AG09319 (cell line): Measurements from ENCODE around the gene CTIF.

ENCODE experiments used
- DNase-seq: peaks from one replicate; pipeline ENCODE4 v3.0.0-alpha.2; 2010; ENCODE audit warnings: low read depth; ENCODE audit errors: extremely low read depth
- CTCF ChIP-seq: IDR thresholded peaks from 2 replicates; pipeline ENCODE4 v1.5.1; 2011; ENCODE audit warnings: low read depth, mild to moderate bottlenecking, inconsistent platforms, low read length, moderate library complexity

The CTIF gene

GRCh38 chr18:48843596-48843995, 304.8 kb downstream of the CTIF start:
- no peak for TF ChIP-seq CTCF

GRCh38 chr18:48844271-48844670, 305.4 kb downstream of the CTIF start:
- no peak for TF ChIP-seq CTCF
- DNase-seq = no peak

More at GRCh38 chr18:48843596-48843995, 304.8 kb downstream of the CTIF start:
- no peak for DNase-seq

- TF ChIP-seq CTCF = no peak
- no peak for DNase-seq
Observed at GRCh38 chr18:48845174-48845573, 306.3 kb downstream of the CTIF start.

GRCh38 chr18:48846423-48846932, 307.6 kb downstream of the CTIF start:
- no peak for TF ChIP-seq CTCF
- no peak for DNase-seq

DNA sequence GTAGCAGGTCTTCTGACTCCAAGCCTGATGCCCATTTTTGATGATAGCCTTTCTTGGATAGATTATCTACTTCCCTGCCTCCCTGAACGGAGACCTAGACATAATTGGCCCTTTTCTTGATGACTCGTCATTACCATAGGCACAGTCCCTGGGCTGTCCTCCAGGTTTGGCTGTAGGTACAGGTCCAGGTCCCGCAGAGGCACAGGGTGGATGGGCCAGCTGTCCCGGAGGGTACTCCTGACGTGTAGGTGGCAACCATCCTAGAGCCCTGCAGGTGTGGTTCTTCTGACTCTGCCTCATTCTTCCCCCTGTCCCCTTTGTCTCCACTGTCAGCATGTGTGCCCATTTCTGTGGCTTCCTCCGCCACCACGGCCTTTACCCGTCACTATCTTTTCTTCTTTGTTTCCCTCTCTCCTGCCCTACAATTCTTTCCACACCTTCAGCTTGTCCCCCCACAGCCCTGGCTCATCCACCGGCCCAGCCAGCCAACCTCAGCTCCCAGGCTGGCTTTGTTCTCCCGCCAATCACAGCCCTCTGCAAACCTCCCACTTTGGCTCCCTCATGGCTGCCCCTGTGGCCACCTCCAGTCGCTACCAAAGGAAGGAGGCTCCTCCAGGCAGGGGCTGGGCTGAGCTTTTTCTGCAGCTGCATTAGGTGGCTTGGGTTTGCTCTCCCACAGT, 309.1 kb downstream of the CTIF start:
- DNase-seq = no peak

DNA sequence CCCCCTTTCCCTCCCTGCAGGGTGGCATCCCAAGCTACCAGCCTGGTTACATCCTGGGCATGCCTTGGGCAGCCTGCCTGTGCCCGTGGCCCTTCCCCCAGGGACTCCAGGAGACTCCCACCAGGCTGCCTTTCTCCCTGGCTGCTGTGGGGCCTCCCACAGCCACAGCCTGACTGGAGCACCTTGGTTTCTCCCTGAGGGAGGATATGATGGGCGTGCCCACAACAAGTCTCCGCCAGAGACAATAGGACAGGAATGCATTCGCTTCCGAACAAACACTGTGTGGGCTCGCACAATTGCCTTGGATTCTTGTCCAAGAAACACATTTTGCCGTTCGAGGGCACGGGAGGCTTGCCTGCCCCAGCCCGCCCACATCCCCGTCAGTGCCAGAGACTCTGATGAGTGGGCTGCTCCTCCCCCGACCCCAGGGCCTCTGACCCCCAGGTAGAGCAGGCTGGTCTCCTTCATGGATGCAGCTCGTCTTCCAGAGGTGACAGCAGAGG, 309.9 kb downstream of the CTIF start:
- TF ChIP-seq CTCF = no peak
- DNase-seq = no peak

More for the DNA sequence above, 309.1 kb downstream of the CTIF start:
- TF ChIP-seq CTCF = no peak

- no peak for DNase-seq
- TF ChIP-seq CTCF = no peak
Observed at GRCh38 chr18:48850822-48851598, 312.2 kb downstream of the CTIF start.
